Epithelial cell of prostate (primary cell): ENCODE results near the gene DRG2.

Source experiments
- DNase-seq: peaks from one replicate; pipeline ENCODE4 v3.0.0-alpha.2; 2011; ENCODE audit warnings: low read depth, low spot score
- H3K27ac ChIP-seq: fragments of 450-650 bp; 2 replicates; pipeline ENCODE4 v1.5.1; 2017; ENCODE audit warnings: mild to moderate bottlenecking

The DRG2 gene

DNA sequence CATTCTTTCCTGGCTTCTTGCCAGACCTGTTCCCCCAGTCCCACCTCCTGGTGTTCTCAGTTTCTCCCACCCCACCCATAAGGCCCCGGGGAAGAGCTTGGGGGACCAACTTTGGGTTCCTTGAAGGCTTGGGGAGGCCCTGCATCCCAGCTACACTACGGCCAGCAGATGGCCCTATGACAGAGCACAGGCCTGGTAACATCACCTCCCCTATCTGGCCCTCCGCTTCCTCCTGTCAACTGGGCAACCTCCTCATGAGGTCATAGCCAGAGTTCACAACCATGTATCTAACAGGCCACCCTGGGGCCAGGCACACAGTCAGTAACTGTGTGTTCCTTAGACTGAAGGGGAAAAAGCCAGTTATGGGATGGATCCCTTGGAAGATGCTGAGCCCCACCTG, 52.2 kb downstream of the DRG2 start:
- no peak overlapping the region for H3K27ac ChIP-seq
- DNase-seq: no peak

DNA sequence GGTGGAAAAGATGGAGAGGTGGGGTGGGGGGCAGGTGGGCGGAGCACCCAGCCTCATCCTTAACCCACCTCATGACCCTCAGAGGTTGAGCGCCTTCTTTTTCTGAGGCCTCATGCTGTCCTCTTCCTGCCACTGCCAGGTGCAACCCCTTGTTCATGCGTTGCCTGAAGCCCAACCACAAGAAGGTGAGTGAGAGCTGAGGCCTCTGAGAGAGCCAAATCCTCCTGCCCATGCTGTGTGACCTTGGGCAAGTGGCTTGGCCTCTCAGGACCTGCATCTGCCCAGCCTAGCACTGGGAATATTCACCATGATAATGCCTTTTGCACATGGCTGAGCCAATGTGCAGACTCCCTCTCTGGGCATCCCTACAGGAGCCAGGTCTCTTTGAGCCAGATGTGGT, 52.9 kb downstream of the DRG2 start:
- H3K27ac ChIP-seq: no peak overlapping the region

DNA sequence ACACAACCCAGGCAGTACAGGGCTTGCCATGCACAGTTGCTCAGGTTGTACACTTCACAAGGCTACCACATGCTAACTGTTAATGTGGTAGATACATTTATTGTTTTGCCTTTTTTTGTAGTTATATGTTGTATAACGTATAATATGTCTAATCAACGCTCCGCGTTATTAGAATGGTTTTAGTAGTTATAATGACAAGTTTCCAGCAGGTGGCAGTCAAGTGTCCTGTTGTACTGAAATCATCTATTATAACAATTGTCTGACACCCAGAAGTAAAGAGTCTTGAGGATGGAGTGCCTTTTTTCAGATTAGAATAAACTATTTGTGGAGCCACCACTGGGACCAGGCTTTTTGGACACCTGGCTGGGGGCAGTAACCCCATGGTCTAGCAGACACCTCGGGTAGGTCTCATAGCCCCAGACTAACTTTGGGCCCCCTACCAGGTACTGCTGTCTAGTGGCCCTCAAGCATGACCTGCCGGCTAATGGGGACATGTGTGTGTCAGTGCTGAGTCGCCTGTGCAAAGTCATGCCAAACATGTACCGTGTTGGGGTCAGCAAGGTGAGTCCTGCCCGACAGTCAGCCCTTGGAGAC, 53.6 kb downstream of the DRG2 start:
- DNase-seq: no peak
- H3K27ac ChIP-seq: no peak overlapping the region

More for the DNA sequence above, 52.9 kb downstream of the DRG2 start:
- DNase-seq: no peak

DNA sequence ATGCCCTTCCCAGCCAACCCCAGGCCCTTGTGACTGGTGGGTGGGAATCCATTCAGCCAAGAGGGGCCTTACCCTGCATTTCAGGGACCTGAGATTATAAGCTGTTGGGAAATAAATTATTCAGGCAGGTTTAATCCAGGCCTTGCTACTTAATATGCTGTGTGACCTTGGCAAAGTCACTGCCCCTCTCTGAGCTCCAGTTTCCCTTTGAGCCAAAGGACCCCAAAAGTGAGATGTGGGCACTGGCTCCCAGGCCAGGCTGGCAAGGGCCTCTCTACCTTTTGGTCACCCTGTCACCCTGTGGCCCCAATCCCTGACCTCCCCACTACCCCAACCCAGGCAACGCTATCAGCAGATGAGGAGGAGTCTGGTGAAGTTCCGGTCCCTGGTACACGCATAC, 54.7 kb downstream of the DRG2 start:
- no peak overlapping the region for H3K27ac ChIP-seq
- no peak for DNase-seq

DNA sequence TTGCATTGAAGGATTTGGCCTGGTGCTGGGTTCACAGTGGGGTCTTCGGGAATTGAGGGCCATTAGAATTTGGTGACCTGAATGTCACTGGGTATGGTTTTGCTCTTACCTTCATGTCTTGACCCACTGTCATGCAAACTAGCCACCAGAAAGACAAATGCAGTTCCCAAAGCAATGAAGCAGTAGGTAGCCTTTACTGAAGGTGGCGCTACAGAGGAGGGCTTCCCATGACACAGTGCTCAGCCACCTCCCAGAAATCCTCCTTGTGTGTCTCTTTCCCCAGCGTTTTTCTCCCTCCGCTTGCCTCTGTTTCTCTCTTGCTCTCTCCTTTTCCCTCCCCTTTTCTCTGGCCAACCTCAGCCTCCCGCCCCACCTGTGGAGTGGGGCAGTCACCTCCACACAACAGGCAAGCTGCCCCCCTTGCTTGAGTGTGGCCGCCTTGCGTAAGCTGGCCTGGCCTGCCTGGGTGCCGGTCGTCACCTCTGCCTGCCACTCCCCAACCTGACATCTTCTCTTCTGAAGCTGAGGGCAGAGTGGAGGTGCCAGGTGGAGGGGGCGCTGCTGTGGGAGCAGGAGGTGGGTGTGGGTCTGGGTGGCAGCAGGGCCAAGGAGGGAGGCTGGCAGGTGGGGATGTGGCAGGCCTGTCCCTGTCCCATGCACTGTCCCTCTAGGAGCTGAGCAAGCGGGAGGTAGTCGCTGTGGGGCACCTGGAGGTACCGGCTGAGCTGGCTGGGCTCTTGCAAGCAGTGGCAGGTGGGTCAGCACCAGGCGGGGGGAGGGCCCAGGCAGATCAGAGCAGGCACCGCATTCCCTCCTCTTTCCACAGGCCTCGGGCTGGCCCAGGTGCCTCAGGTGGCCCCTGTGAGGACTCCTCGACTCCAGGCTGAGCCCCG, 55.5 kb downstream of the DRG2 start:
- no peak overlapping the region for H3K27ac ChIP-seq
- DNase-seq: no peak

DNA sequence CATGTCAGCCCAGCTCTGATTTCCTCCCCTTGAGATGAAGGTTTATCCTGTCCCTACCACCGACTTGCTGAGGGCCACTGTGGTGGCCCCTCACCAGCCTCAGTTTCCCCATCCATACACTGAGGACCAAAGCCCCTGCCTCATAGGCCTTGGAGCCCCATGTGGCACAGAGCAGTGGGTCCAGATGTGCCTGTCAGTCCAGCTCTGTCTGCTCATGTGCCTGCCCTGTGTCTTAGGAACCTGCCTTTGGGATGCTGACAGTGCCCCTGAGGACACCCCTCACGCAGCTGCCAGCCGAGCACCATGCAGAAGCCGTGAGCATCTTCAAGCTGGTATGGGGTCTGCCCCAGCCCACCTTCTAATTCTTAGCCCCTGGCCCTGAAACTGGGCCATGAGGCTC, 56.5 kb downstream of the DRG2 start:
- no peak for DNase-seq
- H3K27ac ChIP-seq: no peak overlapping the region

DNA sequence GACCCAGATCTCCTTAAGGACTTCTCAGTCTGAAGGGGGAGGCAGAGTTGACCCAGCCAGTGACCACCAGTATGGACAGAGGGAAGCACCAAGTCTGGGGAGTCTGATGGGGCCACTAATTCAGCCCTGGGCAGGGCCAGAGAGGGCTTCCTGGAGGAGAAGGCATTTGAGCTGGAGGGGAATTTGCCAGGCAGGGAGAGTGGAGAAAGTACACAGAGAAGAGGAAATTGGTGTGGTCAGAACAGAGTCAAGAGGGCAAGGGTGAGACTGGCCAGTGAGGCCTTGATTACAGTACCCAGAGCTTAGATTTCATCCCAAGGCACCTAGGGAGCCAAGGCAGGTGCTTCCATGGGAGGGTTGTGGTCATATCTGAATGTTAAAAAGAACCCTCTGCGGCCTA, 57.1 kb downstream of the DRG2 start:
- no peak for DNase-seq
- H3K27ac ChIP-seq: no peak overlapping the region

DNA sequence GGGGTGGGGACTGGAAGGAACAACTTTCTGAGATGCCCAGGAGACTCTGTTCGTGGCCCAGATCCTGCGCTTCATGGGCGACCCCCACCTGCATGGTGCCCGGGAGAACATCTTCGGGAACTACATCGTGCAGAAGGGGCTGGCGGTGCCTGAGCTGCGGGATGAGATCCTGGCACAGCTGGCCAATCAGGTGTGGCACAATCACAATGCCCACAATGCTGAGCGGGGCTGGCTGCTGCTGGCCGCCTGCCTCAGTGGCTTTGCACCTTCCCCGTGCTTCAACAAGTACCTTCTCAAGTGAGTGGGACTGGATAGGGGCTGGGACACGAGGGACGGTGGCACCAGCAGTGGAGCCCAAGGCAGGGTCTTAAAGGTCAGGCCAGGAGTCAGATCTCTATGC, 58.1 kb downstream of the DRG2 start:
- no peak for DNase-seq
- H3K27ac ChIP-seq: no peak overlapping the region

DNA sequence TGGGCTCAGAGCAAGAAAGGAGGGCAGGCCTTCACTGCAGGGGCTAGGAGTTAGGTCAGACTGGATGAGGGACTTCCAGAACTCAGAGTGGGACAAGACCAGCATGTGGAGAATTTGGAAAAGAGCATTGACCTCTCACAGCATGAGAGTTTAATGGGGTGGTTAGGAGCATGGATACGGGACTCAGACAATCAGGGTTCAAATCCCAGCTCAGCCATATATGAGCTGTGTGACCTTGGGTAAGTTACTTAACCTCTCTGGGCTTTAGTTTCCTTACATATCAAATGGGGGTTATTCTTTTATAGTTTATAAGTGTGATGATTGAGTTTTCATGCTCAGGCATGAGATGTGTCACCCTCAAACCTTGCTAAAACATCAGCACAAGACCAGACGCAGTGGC, 58.5 kb downstream of the DRG2 start:
- DNase-seq: no peak
- H3K27ac ChIP-seq: no peak overlapping the region

DNA sequence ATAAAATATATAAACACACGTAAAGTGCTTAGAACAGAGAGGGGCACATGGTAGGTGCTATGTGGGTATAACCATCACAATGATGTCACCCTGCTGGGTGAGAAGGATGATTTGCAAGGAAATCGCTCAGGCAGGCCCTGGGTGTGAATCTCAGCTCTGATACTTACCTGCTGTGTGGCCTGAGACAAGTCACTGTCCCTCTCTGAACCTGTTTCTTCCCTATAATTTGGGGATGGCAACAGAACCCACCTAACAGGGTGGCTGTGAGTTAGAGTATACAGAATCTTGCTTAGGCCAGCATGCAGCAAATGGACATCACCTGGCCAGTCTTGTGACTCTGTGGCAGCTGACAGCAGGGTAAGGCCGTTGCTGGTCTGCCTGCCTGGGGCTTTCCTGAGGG, 59.2 kb downstream of the DRG2 start:
- DNase-seq: no peak
- no peak overlapping the region for H3K27ac ChIP-seq

DNA sequence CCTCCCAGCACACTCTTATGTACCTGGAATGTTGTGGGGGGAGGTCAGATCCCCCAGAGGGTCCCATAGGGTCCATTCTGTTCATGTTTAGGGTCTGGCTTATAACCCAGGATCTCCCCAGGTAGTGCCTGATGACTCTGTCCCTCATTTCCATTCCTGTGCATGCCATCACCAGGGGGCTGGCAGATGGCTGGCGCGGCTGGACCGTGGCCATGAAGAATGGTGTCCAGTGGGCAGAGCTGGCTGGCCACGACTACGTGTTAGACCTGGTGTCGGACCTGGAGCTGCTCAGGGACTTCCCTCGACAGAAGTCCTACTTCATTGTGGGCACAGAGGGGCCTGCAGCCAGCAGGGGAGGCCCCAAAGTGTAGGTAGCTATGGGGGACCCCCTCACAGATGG, 60.8 kb downstream of the DRG2 start:
- no peak overlapping the region for H3K27ac ChIP-seq
- no peak for DNase-seq

DNA sequence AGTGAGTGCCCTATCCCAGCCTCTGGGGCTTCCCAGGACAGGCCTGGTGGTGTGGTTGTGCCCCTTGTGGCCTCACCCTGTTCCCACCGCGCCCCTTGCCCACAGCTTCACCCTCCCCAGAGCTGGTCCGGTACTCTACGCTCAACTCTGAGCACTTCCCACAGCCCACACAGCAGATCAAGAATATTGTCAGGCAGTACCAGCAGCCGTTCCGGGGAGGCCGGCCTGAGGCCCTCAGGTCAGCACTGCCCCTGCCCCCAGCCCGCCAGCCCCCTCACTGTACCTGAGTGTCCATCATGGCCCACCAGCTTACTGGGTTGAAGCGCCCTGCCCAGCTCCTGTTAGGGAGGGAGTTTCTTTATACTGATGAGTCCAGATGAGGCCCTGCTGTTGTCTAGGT, 63.5 kb downstream of the DRG2 start:
- no peak for DNase-seq

DNA sequence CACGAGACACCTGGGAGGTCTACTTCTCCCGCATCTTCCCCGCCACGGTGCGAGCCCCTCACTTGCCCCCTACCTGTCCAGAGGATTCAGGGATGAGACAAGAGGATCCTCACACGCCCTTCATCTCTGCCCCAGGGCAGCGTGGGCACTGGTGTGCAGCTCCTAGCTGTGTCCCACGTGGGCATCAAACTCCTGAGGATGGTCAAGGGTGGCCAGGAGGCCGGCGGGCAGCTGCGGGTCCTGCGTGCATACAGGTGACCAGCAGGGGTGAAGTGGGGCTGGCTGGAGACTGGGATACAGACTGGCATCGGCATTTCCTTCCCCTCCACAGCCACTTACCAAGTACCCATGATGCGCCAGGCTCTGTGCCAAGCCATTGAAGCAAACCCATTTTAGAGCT, 67.4 kb downstream of the DRG2 start:
- no peak for DNase-seq
- H3K27ac ChIP-seq: no peak overlapping the region

More for the DNA sequence above, 63.5 kb downstream of the DRG2 start:
- H3K27ac ChIP-seq: no peak overlapping the region

DNA sequence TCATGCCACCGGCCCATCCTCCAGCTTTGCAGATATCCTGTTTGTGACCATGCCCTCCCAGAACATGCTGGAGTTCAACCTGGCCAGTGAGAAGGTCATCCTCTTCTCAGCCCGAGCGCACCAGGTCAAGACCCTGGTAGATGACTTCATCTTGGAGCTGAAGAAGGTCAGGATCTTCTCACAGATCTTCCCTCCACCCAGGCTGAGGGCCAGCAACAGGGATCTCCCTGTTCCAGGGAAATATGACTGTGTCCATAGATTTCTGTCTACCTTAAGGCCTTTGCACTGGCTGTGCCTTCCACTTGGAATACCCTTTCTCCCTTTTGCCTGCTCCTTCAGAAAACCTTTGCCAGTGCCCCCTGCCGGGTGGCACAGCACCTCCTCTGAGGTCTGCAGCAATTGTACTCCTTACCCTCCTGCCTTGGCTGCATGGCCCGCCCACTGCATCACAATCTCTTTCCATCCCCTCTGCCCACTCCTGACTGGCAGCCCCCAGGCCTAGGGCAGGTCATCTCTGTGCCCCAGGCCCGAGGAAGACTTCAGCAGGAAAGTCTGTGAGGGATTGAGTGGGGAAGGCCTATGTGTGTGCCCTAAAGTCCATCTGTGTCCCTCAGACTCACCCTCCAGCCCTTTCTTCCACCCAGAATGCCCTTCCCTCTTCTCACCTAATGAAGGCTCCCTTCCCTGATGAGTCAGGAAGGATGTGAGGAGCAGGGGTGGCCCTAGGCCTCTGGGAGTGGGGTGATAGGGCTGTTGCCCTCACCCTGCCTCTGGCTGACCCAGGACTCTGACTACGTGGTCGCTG, 68.6 kb downstream of the DRG2 start:
- DNase-seq: no peak
- H3K27ac ChIP-seq: no peak overlapping the region

DNA sequence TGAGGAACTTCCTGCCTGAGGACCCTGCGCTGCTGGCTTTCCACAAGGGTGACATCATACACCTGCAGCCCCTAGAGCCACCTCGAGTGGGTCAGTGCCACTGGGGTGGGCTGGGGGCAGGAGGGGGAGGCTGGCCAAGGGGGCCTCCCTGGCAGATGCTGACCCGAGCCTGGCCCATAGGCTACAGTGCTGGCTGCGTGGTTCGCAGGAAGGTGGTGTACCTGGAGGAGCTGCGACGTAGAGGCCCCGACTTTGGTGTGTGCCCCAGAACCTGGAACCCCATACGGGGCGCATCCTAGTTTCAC, 69.2 kb downstream of the DRG2 start:
- no peak for DNase-seq
- no peak overlapping the region for H3K27ac ChIP-seq
